ENCODE results near the gene ZNF165.
"Not testable (repeated sequence)": the region's sequence is repeated elsewhere in the genome, so short reads cannot be mapped to it uniquely, and the experiment has no call there.

The ZNF165 gene

GRCh38 chr6:28122283-28122682, 41.9 kb downstream of the ZNF165 start:
- DNase-seq, result not testable (repeated sequence)

DNA sequence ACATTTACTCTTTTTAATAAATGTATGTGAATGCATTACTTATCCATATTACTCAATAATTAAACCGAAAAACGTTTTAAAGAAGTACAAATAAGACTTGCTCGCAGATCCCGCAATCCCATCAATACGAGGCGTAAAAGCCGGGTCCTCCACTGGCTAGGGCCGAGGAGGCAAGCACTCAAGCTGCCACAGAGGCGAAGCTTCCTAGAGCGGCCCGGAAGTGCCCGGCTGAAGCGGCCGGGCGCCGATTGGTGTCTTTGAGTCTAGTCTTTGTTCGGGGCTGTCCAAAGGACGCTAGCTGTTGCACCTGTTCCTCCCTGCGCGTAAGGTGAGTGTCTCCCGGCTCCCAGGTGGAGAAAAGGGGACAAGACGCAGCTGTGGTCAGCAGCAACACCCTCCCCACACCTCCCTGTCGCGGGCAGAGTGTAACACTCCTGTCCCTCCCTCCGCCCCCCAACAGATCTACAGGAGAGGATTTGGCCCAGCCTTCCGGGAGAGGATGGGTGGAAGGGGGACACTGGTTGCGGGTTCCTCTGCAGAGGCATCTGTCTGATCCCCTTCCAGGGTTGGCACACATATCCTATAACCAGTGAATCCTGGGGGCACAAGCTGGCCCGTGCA, 44.1 kb downstream of the ZNF165 start, which contains the start of gene ZSCAN16:
Gene ZSCAN16 (plus strand): TSS at position 260 of the 621 bp plus-strand sequence. CDS start 835 bp downstream, outside the sequence.
- DNase-seq, result peak; percentile 85

- DNase-seq, result no peak
Measured at GRCh38 chr6:28124971-28125353, 44.6 kb downstream of the ZNF165 start.

- DNase-seq, result no peak
Measured at GRCh38 chr6:28125401-28125800, 45.0 kb downstream of the ZNF165 start.

DNA sequence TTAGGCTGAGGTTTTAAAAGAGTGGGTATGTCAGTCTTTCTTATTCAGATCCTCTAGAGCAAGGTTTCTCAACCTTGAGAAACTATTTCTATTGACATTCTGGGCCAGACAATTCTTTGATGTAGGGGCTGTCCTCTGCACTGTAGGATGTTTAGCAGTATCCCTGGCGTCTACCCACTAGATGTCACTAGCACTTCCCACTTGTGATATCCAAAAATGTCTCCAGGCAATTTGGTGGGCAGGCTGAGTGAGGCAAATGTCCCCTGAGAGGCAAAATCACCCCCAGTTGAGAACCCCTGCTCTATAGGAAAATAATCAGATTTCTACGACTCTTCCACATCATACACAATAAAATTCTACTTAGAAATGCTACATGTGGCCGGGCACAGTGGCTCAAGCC, 53.6 kb downstream of the ZNF165 start:
- DNase-seq, result peak; percentile 55

DNA sequence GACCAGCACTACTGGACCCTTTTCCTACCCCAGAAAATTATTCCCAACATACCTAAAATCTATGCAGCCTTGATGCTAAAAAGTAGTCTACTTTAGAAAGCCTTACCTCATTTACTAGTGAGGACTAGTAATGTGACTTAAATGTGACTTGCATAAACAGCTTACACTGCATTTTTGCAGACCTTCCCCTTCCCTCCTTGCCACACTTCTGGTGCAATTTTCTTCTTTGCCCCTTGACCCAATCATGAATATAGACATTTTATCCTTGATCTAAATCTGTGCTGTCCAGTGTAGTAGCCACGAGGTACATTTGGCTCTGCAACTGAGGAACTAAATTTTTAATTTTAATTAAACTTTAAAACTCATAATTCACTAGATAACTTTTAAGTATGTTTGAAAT, 54.3 kb downstream of the ZNF165 start:
- no peak for DNase-seq

DNA sequence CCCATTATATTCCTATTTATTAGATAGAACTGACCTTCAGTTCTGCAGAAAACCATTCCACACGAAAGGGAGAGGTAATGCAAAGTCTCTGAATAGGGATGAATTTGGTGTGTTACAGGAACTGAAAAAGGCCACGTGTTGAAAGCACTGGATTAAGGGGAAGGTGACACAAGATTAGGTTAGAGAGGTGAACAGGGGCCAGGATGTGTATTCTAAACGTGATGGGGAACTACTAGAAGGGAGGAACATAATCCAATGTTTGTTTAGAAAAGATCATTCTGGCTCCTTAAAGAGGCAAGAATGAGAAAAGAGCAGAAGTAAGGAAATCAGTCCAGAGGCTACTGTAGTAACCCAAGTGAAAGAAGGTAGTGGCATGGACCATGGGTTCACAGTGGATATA, 55.0 kb downstream of the ZNF165 start:
- DNase-seq, result no peak

GRCh38 chr6:28136585-28137504, 56.5 kb downstream of the ZNF165 start:
- peak; percentile 98 for DNase-seq

DNA sequence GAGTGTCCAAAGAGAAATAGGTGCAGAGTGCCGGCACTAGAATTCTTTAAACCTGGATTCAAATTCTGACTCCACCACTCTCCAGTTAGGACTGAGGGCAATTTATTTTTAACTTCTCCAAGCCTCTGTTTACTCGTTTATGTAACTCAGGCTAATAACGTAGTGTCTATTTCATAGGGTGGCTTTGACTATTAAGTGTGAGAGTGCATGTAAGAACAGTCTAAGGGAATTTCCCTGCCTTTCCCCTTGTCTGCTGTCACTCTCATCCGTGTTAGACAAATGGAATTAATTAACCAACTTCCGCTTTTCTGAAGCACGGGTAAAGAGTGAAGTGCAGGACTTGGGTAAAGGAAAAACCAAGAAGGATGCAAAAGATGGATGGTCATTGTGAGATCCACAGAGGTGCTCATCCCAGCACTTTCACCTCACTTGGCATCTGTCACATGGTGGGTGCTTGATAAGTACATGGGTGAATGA, 57.2 kb downstream of the ZNF165 start:
- no peak for DNase-seq
